H1 (cell line): Measurements from ENCODE around the gene CCNA2. TPM values are rescaled to one million over a fixed set of nuclear protein-coding genes. Genes with fewer than 3 reads are reported as not detected.

Experiments used
- CTCF ChIA-PET: fragments of 300-600 bp; sonication (Branson Sonifier 250); formaldehyde crosslinking; loops from one replicate; lab custom pipeline; 2021; ENCODE audit not compliant: partially characterized antibody; lab: Charles Lee
- POLR2A ChIA-PET: fragments of 300-600 bp; sonication (Branson Sonifier 250); formaldehyde crosslinking; loops from one replicate; lab custom pipeline; 2021; ENCODE audit warnings: inconsistent platforms; ENCODE audit not compliant: partially characterized antibody; lab: Charles Lee
- DNase-seq, 2 experiments: peaks; one replicate each; pipeline versions ENCODE4 v3.0.0 to v3.0.0-alpha.2; 2010 to 2022; ENCODE audit warnings: low spot score in 2 of 2, low read depth in 1 of 2, mixed read lengths in 1 of 2
- FAIRE-seq: peaks from 2 replicates; lab custom pipeline; 2011; peaks lifted over from hg19 to GRCh38; lab: Jason Lieb, UNC
- H2AFZ ChIP-seq: 2 replicates; pipeline ENCODE4 v1.8.1; 2012; ENCODE audit warnings: low read length, inconsistent platforms
- H2AK5ac ChIP-seq: 2 replicates; pipeline ENCODE4 v1.6.1; 2013; ENCODE audit warnings: low read depth, low read length
- H2BK120ac ChIP-seq: replicated peaks from 2 replicates; pipeline ENCODE3; 2013; ENCODE audit warnings: low read depth, low read length, inconsistent platforms
- H2BK12ac ChIP-seq: 2 replicates; pipeline ENCODE4 v1.6.1; 2013; ENCODE audit warnings: low read depth, low read length
- H2BK15ac ChIP-seq: 2 replicates; pipeline ENCODE4 v1.6.1; 2013; ENCODE audit warnings: low read length
- H2BK20ac ChIP-seq: 2 replicates; pipeline ENCODE4 v1.6.1; 2013; ENCODE audit warnings: low read length
- H2BK5ac ChIP-seq: 2 replicates; pipeline ENCODE4 v1.6.1; 2013; ENCODE audit warnings: low read depth, low read length
- H3K14ac ChIP-seq: 2 replicates; pipeline ENCODE4 v1.6.1; 2013; ENCODE audit warnings: inconsistent platforms; ENCODE audit not compliant: insufficient read length
- H3K18ac ChIP-seq: 2 replicates; pipeline ENCODE4 v1.6.1; 2013; ENCODE audit warnings: low read length; ENCODE audit errors: extremely low read depth
- H3K23ac ChIP-seq: 2 replicates; pipeline ENCODE4 v1.6.1; 2013; ENCODE audit warnings: inconsistent platforms; ENCODE audit not compliant: insufficient read length
- H3K23me2 ChIP-seq: 2 replicates; pipeline ENCODE4 v1.6.1; 2013; ENCODE audit warnings: low read depth, low read length
- H3K27ac ChIP-seq: 2 replicates; pipeline ENCODE4 v1.6.1; 2011; ENCODE audit warnings: low read depth, low read length, inconsistent platforms
- H3K27me3 ChIP-seq, 4 experiments: replicated peaks in 1 of 4; 1 replicate in 1 of 4; 2 replicates in 3 of 4; pipeline versions ENCODE4 v1.6.1 to v1.8.1; 2011 to 2013; ENCODE audit warnings: low read length in 3 of 4, mild to moderate bottlenecking in 3 of 4, inconsistent platforms in 2 of 4, mixed read lengths in 2 of 4, moderate library complexity in 1 of 4; ENCODE audit not compliant: control insufficient read depth in 3 of 4, insufficient read depth in 3 of 4; ENCODE audit errors: extremely low read depth in 1 of 4
- H3K36me3 ChIP-seq, 4 experiments: 2 replicates each; pipeline versions ENCODE4 v1.6.1 to v1.8.1; 2011 to 2013; ENCODE audit warnings: mild to moderate bottlenecking in 4 of 4, low read length in 3 of 4, moderate library complexity in 2 of 4, control low read depth in 1 of 4, inconsistent platforms in 1 of 4; ENCODE audit not compliant: insufficient read depth in 4 of 4, control insufficient read depth in 2 of 4
- H3K4ac ChIP-seq: replicated peaks from 2 replicates; pipeline ENCODE3; 2013; ENCODE audit warnings: low read length, low read depth, mixed read lengths, inconsistent platforms; ENCODE audit not compliant: insufficient read length
- H3K4me1 ChIP-seq, 4 experiments: replicated peaks in 1 of 4; 1 replicate in 1 of 4; 2 replicates in 3 of 4; pipeline versions ENCODE4 v1.6.1 to v1.8.1; 2011 to 2013; ENCODE audit warnings: low read length in 3 of 4, inconsistent platforms in 2 of 4, mixed read lengths in 1 of 4; ENCODE audit not compliant: insufficient read depth in 4 of 4, control insufficient read depth in 3 of 4
- H3K4me2 ChIP-seq, 2 experiments: 2 replicates each; pipeline versions ENCODE4 v1.6.1 to v1.8.1; 2011 to 2013; ENCODE audit warnings: low read depth in 2 of 2, low read length in 2 of 2, control low read depth in 1 of 2, inconsistent platforms in 1 of 2, mild to moderate bottlenecking in 1 of 2; ENCODE audit not compliant: insufficient read depth in 1 of 2
- H3K4me3 ChIP-seq, 4 experiments: fragments of 200-600, 300-600 bp in 1 of 4; sonication (generic), shearing (Covaris generic), sonication (Bioruptor Twin) in 1 of 4; 2 replicates each; pipeline versions ENCODE4 v1.5.1 to v1.8.1; 2011 to 2016; ENCODE audit warnings: low read length in 4 of 4, low read depth in 3 of 4, control low read depth in 2 of 4, inconsistent platforms in 2 of 4, mild to moderate bottlenecking in 2 of 4, mixed read lengths in 1 of 4, moderate library complexity in 1 of 4; ENCODE audit not compliant: insufficient read depth in 2 of 4; ENCODE audit errors: extremely low read depth in 1 of 4
- H3K56ac ChIP-seq: replicated peaks from 2 replicates; pipeline ENCODE3; 2013; ENCODE audit warnings: low read depth, mild to moderate bottlenecking, mixed read lengths, low read length, inconsistent platforms; ENCODE audit not compliant: insufficient read length
- H3K79me1 ChIP-seq: 2 replicates; pipeline ENCODE4 v1.6.1; 2013; ENCODE audit warnings: low read depth, low read length, control low read depth
- H3K79me2 ChIP-seq, 2 experiments: 2 replicates each; pipeline versions ENCODE4 v1.6.1 to v1.8.1; 2012 to 2013; ENCODE audit warnings: low read length in 2 of 2, mild to moderate bottlenecking in 2 of 2, inconsistent platforms in 1 of 2; ENCODE audit not compliant: insufficient read depth in 2 of 2, control insufficient read depth in 1 of 2
- H3K9ac ChIP-seq, 4 experiments: replicated peaks in 1 of 4; 1 replicate in 1 of 4; 2 replicates in 3 of 4; pipeline versions ENCODE4 v1.6.1 to v1.8.1; 2011 to 2013; ENCODE audit warnings: low read depth in 3 of 4, low read length in 3 of 4, control low read depth in 2 of 4, mild to moderate bottlenecking in 2 of 4, moderate library complexity in 2 of 4, inconsistent platforms in 1 of 4; ENCODE audit errors: extremely low read depth in 1 of 4
- H3K9me3 ChIP-seq, 2 experiments: 2 replicates each; pipeline versions ENCODE4 v1.6.1 to v1.8.1; 2012 to 2013; ENCODE audit warnings: mild to moderate bottlenecking in 2 of 2, moderate library complexity in 2 of 2, control low read depth in 1 of 2, inconsistent platforms in 1 of 2, low read depth in 1 of 2, low read length in 1 of 2, mixed read lengths in 1 of 2; ENCODE audit not compliant: insufficient read depth in 2 of 2
- H4K20me1 ChIP-seq, 2 experiments: replicated peaks in 1 of 2; 2 replicates each; pipeline versions ENCODE3 to v1.8.1; 2011 to 2013; ENCODE audit warnings: inconsistent platforms in 2 of 2, low read length in 2 of 2, mild to moderate bottlenecking in 1 of 2; ENCODE audit not compliant: insufficient read depth in 2 of 2, control insufficient read depth in 1 of 2
- H4K5ac ChIP-seq: 2 replicates; pipeline ENCODE4 v1.6.1; 2013; ENCODE audit warnings: low read length, low read depth, mixed read lengths, inconsistent platforms; ENCODE audit not compliant: insufficient read length
- H4K8ac ChIP-seq: 2 replicates; pipeline ENCODE4 v1.8.0; 2013; ENCODE audit warnings: mild to moderate bottlenecking, moderate library complexity, low read length, inconsistent platforms; ENCODE audit not compliant: insufficient read depth; ENCODE audit errors: extremely low read depth
- H4K91ac ChIP-seq: replicated peaks from 2 replicates; pipeline ENCODE3; 2013; ENCODE audit warnings: low read length, mixed read lengths, inconsistent platforms; ENCODE audit not compliant: insufficient read length
- BCL11A ChIP-seq, 2 experiments: IDR thresholded peaks; one replicate each; pipeline ENCODE4 v1.6.1; 2011; ENCODE audit warnings: low read depth in 2 of 2, low read length in 2 of 2, mild to moderate bottlenecking in 2 of 2
- POLR2AphosphoS5 ChIP-seq: IDR thresholded peaks from 2 replicates; pipeline ENCODE4 v1.6.1; 2011; ENCODE audit warnings: low read depth, low read length
- RBBP5 ChIP-seq: IDR thresholded peaks from 2 replicates; pipeline ENCODE4 v1.7.1; 2012; ENCODE audit warnings: low read depth, mild to moderate bottlenecking, inconsistent platforms, low read length, moderate library complexity, borderline replicate concordance
- RXRA ChIP-seq: IDR thresholded peaks from 2 replicates; pipeline ENCODE4 v1.6.1; 2011; ENCODE audit warnings: low read depth, mild to moderate bottlenecking, low read length, moderate library complexity; ENCODE audit not compliant: insufficient read depth
- SRF ChIP-seq: IDR thresholded peaks from 2 replicates; pipeline ENCODE4 v1.6.1; 2011; ENCODE audit warnings: mild to moderate bottlenecking, low read depth, low read length, moderate library complexity
- TAF1 ChIP-seq: IDR thresholded peaks from 2 replicates; pipeline ENCODE4 v1.6.1; 2011; ENCODE audit warnings: mild to moderate bottlenecking, low read depth, low read length
- ZNF274 ChIP-seq: IDR thresholded peaks from 2 replicates; pipeline ENCODE4 v1.7.0; 2012; ENCODE audit warnings: low read length, borderline replicate concordance; ENCODE audit errors: extremely low read depth
- WGBS, 2 experiments: shearing (Covaris generic) in 1 of 2; methylation state at CpG; one replicate each; pipeline versions ENCODE4 v1.1.6 to v1.1.7; 2013 to 2015; ENCODE audit warnings: low lambda C conversion rate in 2 of 2, mixed read lengths in 2 of 2, inconsistent platforms in 1 of 2, low coverage in 1 of 2, missing lambda C conversion rate in 1 of 2; ENCODE audit not compliant: insufficient replicate concordance in 2 of 2, insufficient coverage in 1 of 2, insufficient read length in 1 of 2; ENCODE audit errors: extremely low coverage in 1 of 2, missing lambda C conversion rate in 1 of 2; 5-methylcytosine and 5-hydroxymethylcytosine counted together
- polyA plus RNA-seq, 7 experiments: library from polyadenylated mRNA; depleted of rRNA in 3 of 7; stranded (reverse) in 5 of 7; unstranded in 2 of 7; fragments of >200 nt in 5 of 7; fragments of 200-250 nt in 2 of 7; gene quantifications; 1 replicate in 5 of 7; 2 replicates in 1 of 7; 4 replicates in 1 of 7; pipeline versions ENCODE4 v1.2.1 to v1.2.3, GENCODE V29; 2011 to 2013; ENCODE audit warnings: missing spikeins in 2 of 7, mixed read lengths in 2 of 7
- total RNA-seq: library from RNA; stranded (reverse); fragmentation: NEBNext Ultra II Directional; extraction: Animal tissue kit (Norgen Biotek cat#: 25700); gene quantifications from 2 replicates; pipeline ENCODE4 v1.2.1, GENCODE V29; 2021
- TF ChIP-seq, protein P1 (sequence below): IDR thresholded peaks from 2 replicates; pipeline ENCODE4 v1.6.1; 2011; ENCODE audit warnings: low read depth, mild to moderate bottlenecking, low read length; ENCODE audit not compliant: insufficient read depth
- TF ChIP-seq, protein P2 (sequence below): IDR thresholded peaks from 2 replicates; pipeline ENCODE4 v1.6.1; 2011; ENCODE audit warnings: low read length, improper control_type of control experiment

Gene CCNA2
- total and polyA plus RNA-seq, 2 of the 8 experiments (the other 6 are each of a cell fraction or from before 2014, with no cell fraction given): 42.1 to 98.6 TPM

DNA sequence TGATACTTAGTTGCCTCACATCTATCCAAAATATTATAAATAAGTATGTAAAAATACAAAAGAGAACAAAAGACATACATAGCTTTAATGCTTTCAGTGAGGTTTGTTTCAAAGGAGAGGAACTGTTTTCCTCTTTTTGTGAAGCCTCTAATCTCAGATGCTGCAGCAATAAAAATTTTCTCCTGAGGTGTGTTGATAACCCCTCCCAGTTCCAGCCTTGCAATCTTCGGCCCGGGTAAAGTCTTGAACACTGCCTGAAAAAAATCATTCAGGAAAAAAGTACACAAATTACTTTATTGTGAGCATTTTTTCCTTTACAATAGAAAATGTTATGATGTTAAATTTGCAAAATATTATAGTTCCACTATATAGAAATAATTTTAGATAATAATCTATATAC is 37.7 kb upstream of the CCNA2 start:
- Histone ChIP-seq H3K9ac (no peak overlapping the region), H3K14ac (no peak overlapping the region), H4K5ac (no peak overlapping the region), H3K23me2 (no peaks in the 10 kb centered on the region), H3K4me1 (no peaks in the 10 kb centered on the region), H2BK15ac (no peak overlapping the region), H3K4me2 (no peak overlapping the region), H3K18ac (no peak overlapping the region), H3K23ac (no peak overlapping the region), H2BK12ac (no peak overlapping the region), H2BK5ac (no peak overlapping the region), H2AFZ (no peak overlapping the region), H3K4ac (no peak overlapping the region), H3K36me3 (peaks cover 0 to 18% (median 2%) of the 10 kb centered on the region in 4 experiments; a peak in 2 of 8 replicates), H3K56ac (no peak overlapping the region), H3K27ac (no peak overlapping the region), H4K91ac (no peak overlapping the region), H3K79me2 (no peaks in the 10 kb centered on the region), H4K8ac (no peak overlapping the region), H2AK5ac (no peak overlapping the region), H3K79me1 (no peaks in the 10 kb centered on the region), H2BK120ac (no peak overlapping the region), H3K27me3 (no peaks in the 10 kb centered on the region), H2BK20ac (no peak overlapping the region), H3K4me3 (no peak overlapping the region), H3K9me3 (no peaks in the 10 kb centered on the region), H4K20me1 (no peaks in the 10 kb centered on the region)
- DNase-seq (no peak), FAIRE-seq (no peak)
- POLR2A ChIA-PET: no interaction called here
- TF ChIP-seq BCL11A (IDR thresholded peaks at IDR 0.05; ENCODE audit: low read depth in 2 of 2, low read length in 2 of 2) (no peak), TAF1 (no peak), ZNF274 (no peak), RXRA (no peak), RBBP5 (no peak), POLR2AphosphoS5 (no peak), SRF (no peak)
- TF ChIP-seq, protein P1, sequence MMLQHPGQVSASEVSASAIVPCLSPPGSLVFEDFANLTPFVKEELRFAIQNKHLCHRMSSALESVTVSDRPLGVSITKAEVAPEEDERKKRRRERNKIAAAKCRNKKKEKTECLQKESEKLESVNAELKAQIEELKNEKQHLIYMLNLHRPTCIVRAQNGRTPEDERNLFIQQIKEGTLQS: no peak
- TF ChIP-seq, protein P2, sequence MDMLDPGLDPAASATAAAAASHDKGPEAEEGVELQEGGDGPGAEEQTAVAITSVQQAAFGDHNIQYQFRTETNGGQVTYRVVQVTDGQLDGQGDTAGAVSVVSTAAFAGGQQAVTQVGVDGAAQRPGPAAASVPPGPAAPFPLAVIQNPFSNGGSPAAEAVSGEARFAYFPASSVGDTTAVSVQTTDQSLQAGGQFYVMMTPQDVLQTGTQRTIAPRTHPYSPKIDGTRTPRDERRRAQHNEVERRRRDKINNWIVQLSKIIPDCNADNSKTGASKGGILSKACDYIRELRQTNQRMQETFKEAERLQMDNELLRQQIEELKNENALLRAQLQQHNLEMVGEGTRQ: no peak
- CTCF ChIA-PET: no interaction called here
- 96% methylated on average over 2 of the region's 2 CpGs; no CpG with 5 or more reads in 1 of the 2 experiments for WGBS, 2 experiments
